ENCODE data around the gene DIS3. TPM values are rescaled to one million over a fixed set of nuclear protein-coding genes. Genes with fewer than 3 reads are reported as not detected.
"Not testable (repeated sequence)": the region's sequence is repeated elsewhere in the genome, so short reads cannot be mapped to it uniquely, and the experiment has no call there.

Gene DIS3
- polyA plus RNA-seq, 1 experiment, result 42.3 TPM

- POLR2A ChIA-PET, result no interaction called here
- CTCF ChIA-PET, result interaction anchor here (1.9 to 2.0 kb wide), 2 partner anchors 9 to 10 kb away, joined by 6 to 11 read pairs; no protein-coding TSS in a partner anchor
Measured at GRCh38 chr13:72798817-72799216, 17.1 kb upstream of the DIS3 start.

GRCh38 chr13:72792640-72793039 lies 10.9 kb upstream of the DIS3 start:
- no peak for TF ChIP-seq CTCF (IDR thresholded peaks at IDR 0.05; ENCODE audit: low read depth, low read length)
- H3K27me3 ChIP-seq (ENCODE audit: control insufficient read depth, insufficient read depth, low read length), result no peaks in the 10 kb centered on the region
- ChIA-PET POLR2A (no interaction called here), CTCF (interaction anchor here (0.7 to 1.4 kb wide), 2 partner anchors 15 to 16 kb away, joined by 3 read pairs; no protein-coding TSS in a partner anchor)
- no peaks in the 10 kb centered on the region for H3K9me3 ChIP-seq (ENCODE audit: control insufficient read depth, insufficient read depth, low read length)
- H3K4me3 ChIP-seq (ENCODE audit: low read depth, low read length), result no peak overlapping the region
- DNase-seq (ENCODE audit: low read depth, low spot score), result no peak
- H3K27ac ChIP-seq (ENCODE audit: low read depth, low read length), result no peak overlapping the region

More at GRCh38 chr13:72798817-72799216, 17.1 kb upstream of the DIS3 start:
- Histone ChIP-seq H3K4me3 (ENCODE audit: low read depth, low read length) (no peak overlapping the region), H3K27me3 (ENCODE audit: control insufficient read depth, insufficient read depth, low read length) (no peaks in the 10 kb centered on the region), H3K27ac (ENCODE audit: low read depth, low read length) (no peak overlapping the region), H3K9me3 (ENCODE audit: control insufficient read depth, insufficient read depth, low read length) (no peaks in the 10 kb centered on the region)
- TF ChIP-seq CTCF (IDR thresholded peaks at IDR 0.05; ENCODE audit: low read depth, low read length), result no peak
- DNase-seq (ENCODE audit: low read depth, low spot score), result no peak

- ChIA-PET POLR2A (no interaction called here), CTCF (interaction anchor here (0.5 to 1.8 kb wide), 3 partner anchors 19 to 110 kb away, joined by 3 to 11 read pairs (median 5); no protein-coding TSS in a partner anchor)
- Histone ChIP-seq H3K9me3 (ENCODE audit: control insufficient read depth, insufficient read depth, low read length) (no peaks in the 10 kb centered on the region), H3K27ac (ENCODE audit: low read depth, low read length) (no peak overlapping the region), H3K27me3 (ENCODE audit: control insufficient read depth, insufficient read depth, low read length) (no peaks in the 10 kb centered on the region), H3K4me3 (ENCODE audit: low read depth, low read length) (no peak overlapping the region)
- DNase-seq (ENCODE audit: low read depth, low spot score), result no peak
- TF ChIP-seq CTCF (IDR thresholded peaks at IDR 0.05; ENCODE audit: low read depth, low read length), result no peak
Measured at GRCh38 chr13:72788831-72789230, 7.1 kb upstream of the DIS3 start.

GRCh38 chr13:72784679-72785078 lies 3.0 kb upstream of the DIS3 start:
- H3K4me3 ChIP-seq (ENCODE audit: low read depth, low read length); POLR2A ChIA-PET; H3K27ac ChIP-seq (ENCODE audit: low read depth, low read length); H3K9me3 ChIP-seq (ENCODE audit: control insufficient read depth, insufficient read depth, low read length); DNase-seq (ENCODE audit: low read depth, low spot score); H3K27me3 ChIP-seq (ENCODE audit: control insufficient read depth, insufficient read depth, low read length); CTCF ChIA-PET: not testable (repeated sequence)

- Histone ChIP-seq H3K9me3 (ENCODE audit: control insufficient read depth, insufficient read depth, low read length) (no peaks in the 10 kb centered on the region), H3K4me3 (ENCODE audit: low read depth, low read length) (peak overlapping the region; percentile 97), H3K27ac (ENCODE audit: low read depth, low read length) (no peak overlapping the region), H3K27me3 (ENCODE audit: control insufficient read depth, insufficient read depth, low read length) (no peaks in the 10 kb centered on the region)
- no peak for TF ChIP-seq CTCF (IDR thresholded peaks at IDR 0.05; ENCODE audit: low read depth, low read length)
- no peak for DNase-seq (ENCODE audit: low read depth, low spot score)
- CTCF ChIA-PET, result no interaction called here
- POLR2A ChIA-PET, result no interaction called here
Measured at GRCh38 chr13:72782717-72783116, 1.0 kb upstream of the DIS3 start.

GRCh38 chr13:72774019-72774418 lies 7.7 kb downstream of the DIS3 start:
- H3K4me3 ChIP-seq (ENCODE audit: low read depth, low read length), result no peak overlapping the region
- ChIA-PET CTCF (no interaction called here), POLR2A (no interaction called here)
- DNase-seq (ENCODE audit: low read depth, low spot score), result no peak
- no peaks in the 10 kb centered on the region for H3K27me3 ChIP-seq (ENCODE audit: control insufficient read depth, insufficient read depth, low read length)
- H3K27ac ChIP-seq (ENCODE audit: low read depth, low read length), result no peak overlapping the region
- no peak for TF ChIP-seq CTCF (IDR thresholded peaks at IDR 0.05; ENCODE audit: low read depth, low read length)
- no peaks in the 10 kb centered on the region for H3K9me3 ChIP-seq (ENCODE audit: control insufficient read depth, insufficient read depth, low read length)

Data from AG04450 (cell line).